ENCODE data around the gene CRIP1. TPM values are rescaled to one million over a fixed set of nuclear protein-coding genes. Genes with fewer than 3 reads are reported as not detected.

Gene CRIP1
- total and polyA plus RNA-seq, 4 donors = 72.8 to 465 (median 301) TPM

GRCh38 chr14:105471297-105471821 lies 15.3 kb upstream of the CRIP1 start:
- ATAC-seq (ENCODE audit: insufficient read depth, low FRiP score) (no peak), DNase-seq (peak; percentile 88 to 93 (median 90))
- no peak overlapping the region for H3K9ac ChIP-seq (ENCODE audit: insufficient read depth in 1 of 2, low read length in 2 of 2)
- H3K4me1 ChIP-seq (ENCODE audit: control insufficient read depth in 5 of 5, insufficient read depth in 5 of 5, low read length in 5 of 5) = peaks cover 4 to 74% (median 26%) of the 10 kb centered on the region in 5 donors
- no peaks in the 10 kb centered on the region for H3K9me3 ChIP-seq (ENCODE audit: control insufficient read depth in 4 of 4, insufficient read depth in 3 of 4, low read length in 3 of 4)
- H3K36me3 ChIP-seq (ENCODE audit: control insufficient read depth in 4 of 4, insufficient read depth in 4 of 4, low read length in 4 of 4) = peaks cover 0 to 26% (median 6%) of the 10 kb centered on the region in 4 donors
- H3K27me3 ChIP-seq (ENCODE audit: control insufficient read depth in 3 of 3, insufficient read depth in 3 of 3, low read length in 2 of 3) = no peaks in the 10 kb centered on the region
- TF ChIP-seq CTCF (IDR thresholded peaks at IDR 0.05; ENCODE audit: control extremely low read depth, extremely low read depth) = no peak
- peak overlapping the region; percentile 86 to 95 for H3K27ac ChIP-seq (ENCODE audit: low read depth in 1 of 2, low read length in 1 of 2)
- H3K4me3 ChIP-seq = no peak overlapping the region
- 63 to 66% methylated on average over 16 to 19 of the region's 19 CpGs for WGBS, 2 donors

GRCh38 chr14:105471823-105472485 lies 14.7 kb upstream of the CRIP1 start:
- WGBS, 2 donors = 77 to 81% methylated on average over 8 of the region's 8 CpGs
- peaks cover 4 to 79% (median 26%) of the 10 kb centered on the region in 5 donors for H3K4me1 ChIP-seq (ENCODE audit: control insufficient read depth in 5 of 5, insufficient read depth in 5 of 5, low read length in 5 of 5)
- H3K9ac ChIP-seq (ENCODE audit: insufficient read depth in 1 of 2, low read length in 2 of 2) = peak overlapping the region in 1 of 2 donors; percentile 11
- no peaks in the 10 kb centered on the region for H3K27me3 ChIP-seq (ENCODE audit: control insufficient read depth in 3 of 3, insufficient read depth in 3 of 3, low read length in 2 of 3)
- peaks cover 0 to 20% (median 6%) of the 10 kb centered on the region in 4 donors for H3K36me3 ChIP-seq (ENCODE audit: control insufficient read depth in 4 of 4, insufficient read depth in 4 of 4, low read length in 4 of 4)
- no peaks in the 10 kb centered on the region for H3K9me3 ChIP-seq (ENCODE audit: control insufficient read depth in 4 of 4, insufficient read depth in 3 of 4, low read length in 3 of 4)
- H3K4me3 ChIP-seq = no peak overlapping the region
- TF ChIP-seq CTCF (IDR thresholded peaks at IDR 0.05; ENCODE audit: control extremely low read depth, extremely low read depth) = no peak
- DNase-seq (no peak), ATAC-seq (ENCODE audit: insufficient read depth, low FRiP score) (no peak)
- H3K27ac ChIP-seq (ENCODE audit: low read depth in 1 of 2, low read length in 1 of 2) = peak overlapping the region; percentile 86 to 95

- Histone ChIP-seq H3K36me3 (ENCODE audit: control insufficient read depth in 4 of 4, insufficient read depth in 4 of 4, low read length in 4 of 4) (peaks cover 0 to 15% (median 4%) of the 10 kb centered on the region in 4 donors), H3K9me3 (ENCODE audit: control insufficient read depth in 4 of 4, insufficient read depth in 3 of 4, low read length in 3 of 4) (no peaks in the 10 kb centered on the region), H3K27me3 (ENCODE audit: control insufficient read depth in 3 of 3, insufficient read depth in 3 of 3, low read length in 2 of 3) (no peaks in the 10 kb centered on the region), H3K27ac (ENCODE audit: low read depth in 1 of 2, low read length in 1 of 2) (peak overlapping the region; percentile 86 to 95), H3K4me3 (no peak overlapping the region), H3K9ac (ENCODE audit: insufficient read depth in 1 of 2, low read length in 2 of 2) (no peak overlapping the region), H3K4me1 (ENCODE audit: control insufficient read depth in 5 of 5, insufficient read depth in 5 of 5, low read length in 5 of 5) (peaks cover 4 to 78% (median 26%) of the 10 kb centered on the region in 5 donors)
- ATAC-seq (ENCODE audit: insufficient read depth, low FRiP score) (no peak), DNase-seq (peak in 1 of 3 donors; percentile 13)
- TF ChIP-seq CTCF (IDR thresholded peaks at IDR 0.05; ENCODE audit: control extremely low read depth, extremely low read depth) = no peak
- WGBS, 2 donors = 56 to 63% methylated on average over 10 to 12 of the region's 12 CpGs
These were observed 14.1 kb upstream of the CRIP1 start for GRCh38 chr14:105472486-105472991.

Data from lung (tissue), 12 donors.